Neural crest cell (in vitro differentiated cells): ENCODE data around the gene FGF11. TPM values are rescaled to one million over a fixed set of nuclear protein-coding genes. Genes with fewer than 3 reads are reported as not detected.
A peak's percentile ranks its signal among the peaks of the same experiment; 100 is the strongest.
"Not testable (repeated sequence)": the region's sequence is repeated elsewhere in the genome, so short reads cannot be mapped to it uniquely, and the experiment has no call there.

Source experiments
- DNase-seq: peaks from one replicate; pipeline ENCODE4 v3.0.0; 2021; ENCODE audit warnings: low read depth, mixed read lengths, low spot score
- H3K27ac Mint-ChIP-seq: one replicate; pipeline ENCODE4 v1.8.0; 2021; ENCODE audit warnings: mild to moderate bottlenecking, mixed read lengths; ENCODE audit not compliant: unreplicated experiment
- H3K27me3 Mint-ChIP-seq: 2 replicates; pipeline ENCODE4 v1.8.0; 2021; ENCODE audit warnings: low read depth, mild to moderate bottlenecking, mixed read lengths
- H3K36me3 Mint-ChIP-seq: 2 replicates; pipeline ENCODE4 v1.8.0; 2021; ENCODE audit warnings: low read depth, mild to moderate bottlenecking, mixed read lengths
- H3K4me1 Mint-ChIP-seq: 2 replicates; pipeline ENCODE4 v1.8.0; 2021; ENCODE audit warnings: mixed read lengths
- H3K4me3 Mint-ChIP-seq: one replicate; pipeline ENCODE4 v1.8.0; 2021; ENCODE audit warnings: mild to moderate bottlenecking, mixed read lengths
- H3K9me3 Mint-ChIP-seq: 2 replicates; pipeline ENCODE4 v1.8.0; 2021; ENCODE audit warnings: mixed read lengths
- total RNA-seq: library from RNA; stranded (reverse); gene quantifications from 2 replicates; pipeline ENCODE4 v1.2.1, GENCODE V29; 2021
- TF ChIP-seq, protein P1 (sequence below): fragments of 200-600 bp; sonication (generic); conservative IDR thresholded peaks from 2 replicates; pipeline ENCODE4 v1.5.0; 2021; ENCODE audit warnings: antibody characterized with exemption, mild to moderate bottlenecking

The FGF11 gene
- total RNA-seq, 1 donor from 2014 or later = 6.0 TPM

DNA sequence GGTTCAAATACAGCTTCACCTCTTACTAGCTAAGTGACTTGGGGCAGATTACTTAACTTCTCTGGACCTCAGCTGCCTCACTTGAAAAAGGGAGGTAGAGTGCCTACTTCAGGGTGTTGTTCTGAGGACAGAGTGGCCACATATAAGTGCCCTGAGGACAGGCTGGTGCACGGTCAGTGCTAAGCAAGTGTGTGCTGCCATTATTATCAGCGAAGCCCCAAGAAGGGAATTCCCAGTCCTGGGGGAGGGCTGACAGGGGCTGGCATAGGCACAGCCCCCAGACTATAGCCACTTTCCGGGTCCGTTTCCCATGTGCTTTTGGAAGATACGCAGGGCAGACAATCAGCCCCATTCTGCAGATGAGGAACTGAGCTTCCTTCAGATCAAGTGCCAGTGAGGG lies 37.6 kb downstream of the FGF11 start:
- Mint-ChIP-seq H3K27ac (no peak overlapping the region), H3K4me1 (peaks cover 44% of the 10 kb centered on the region)

GRCh38 chr17:7477392-7478275 lies 38.3 kb downstream of the FGF11 start:
- H3K27ac Mint-ChIP-seq = peak overlapping the region; percentile 88
- no peaks in the 10 kb centered on the region for H3K9me3 Mint-ChIP-seq
- no peak for DNase-seq
- no peaks in the 10 kb centered on the region for H3K27me3 Mint-ChIP-seq
- H3K4me3 Mint-ChIP-seq = peak overlapping the region; percentile 94
- peaks cover 49% of the 10 kb centered on the region for H3K4me1 Mint-ChIP-seq
- H3K36me3 Mint-ChIP-seq = no peaks in the 10 kb centered on the region
- TF ChIP-seq, protein P1, sequence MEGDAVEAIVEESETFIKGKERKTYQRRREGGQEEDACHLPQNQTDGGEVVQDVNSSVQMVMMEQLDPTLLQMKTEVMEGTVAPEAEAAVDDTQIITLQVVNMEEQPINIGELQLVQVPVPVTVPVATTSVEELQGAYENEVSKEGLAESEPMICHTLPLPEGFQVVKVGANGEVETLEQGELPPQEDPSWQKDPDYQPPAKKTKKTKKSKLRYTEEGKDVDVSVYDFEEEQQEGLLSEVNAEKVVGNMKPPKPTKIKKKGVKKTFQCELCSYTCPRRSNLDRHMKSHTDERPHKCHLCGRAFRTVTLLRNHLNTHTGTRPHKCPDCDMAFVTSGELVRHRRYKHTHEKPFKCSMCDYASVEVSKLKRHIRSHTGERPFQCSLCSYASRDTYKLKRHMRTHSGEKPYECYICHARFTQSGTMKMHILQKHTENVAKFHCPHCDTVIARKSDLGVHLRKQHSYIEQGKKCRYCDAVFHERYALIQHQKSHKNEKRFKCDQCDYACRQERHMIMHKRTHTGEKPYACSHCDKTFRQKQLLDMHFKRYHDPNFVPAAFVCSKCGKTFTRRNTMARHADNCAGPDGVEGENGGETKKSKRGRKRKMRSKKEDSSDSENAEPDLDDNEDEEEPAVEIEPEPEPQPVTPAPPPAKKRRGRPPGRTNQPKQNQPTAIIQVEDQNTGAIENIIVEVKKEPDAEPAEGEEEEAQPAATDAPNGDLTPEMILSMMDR = no peak

More for the DNA sequence above, 37.6 kb downstream of the FGF11 start:
- Mint-ChIP-seq H3K27me3 (no peaks in the 10 kb centered on the region), H3K4me3 (peak overlapping the region; percentile 94), H3K9me3 (no peaks in the 10 kb centered on the region), H3K36me3 (no peaks in the 10 kb centered on the region)
- DNase-seq = no peak
- TF ChIP-seq, protein P1 = no peak

- Mint-ChIP-seq H3K4me3 (peak overlapping the region; percentile 94), H3K9me3 (no peaks in the 10 kb centered on the region), H3K36me3 (no peaks in the 10 kb centered on the region), H3K27ac (no peak overlapping the region), H3K27me3 (no peaks in the 10 kb centered on the region), H3K4me1 (peaks cover 58% of the 10 kb centered on the region)
- DNase-seq = no peak
- TF ChIP-seq, protein P1 = no peak
These were observed 39.2 kb downstream of the FGF11 start for GRCh38 chr17:7478276-7479212.

DNA sequence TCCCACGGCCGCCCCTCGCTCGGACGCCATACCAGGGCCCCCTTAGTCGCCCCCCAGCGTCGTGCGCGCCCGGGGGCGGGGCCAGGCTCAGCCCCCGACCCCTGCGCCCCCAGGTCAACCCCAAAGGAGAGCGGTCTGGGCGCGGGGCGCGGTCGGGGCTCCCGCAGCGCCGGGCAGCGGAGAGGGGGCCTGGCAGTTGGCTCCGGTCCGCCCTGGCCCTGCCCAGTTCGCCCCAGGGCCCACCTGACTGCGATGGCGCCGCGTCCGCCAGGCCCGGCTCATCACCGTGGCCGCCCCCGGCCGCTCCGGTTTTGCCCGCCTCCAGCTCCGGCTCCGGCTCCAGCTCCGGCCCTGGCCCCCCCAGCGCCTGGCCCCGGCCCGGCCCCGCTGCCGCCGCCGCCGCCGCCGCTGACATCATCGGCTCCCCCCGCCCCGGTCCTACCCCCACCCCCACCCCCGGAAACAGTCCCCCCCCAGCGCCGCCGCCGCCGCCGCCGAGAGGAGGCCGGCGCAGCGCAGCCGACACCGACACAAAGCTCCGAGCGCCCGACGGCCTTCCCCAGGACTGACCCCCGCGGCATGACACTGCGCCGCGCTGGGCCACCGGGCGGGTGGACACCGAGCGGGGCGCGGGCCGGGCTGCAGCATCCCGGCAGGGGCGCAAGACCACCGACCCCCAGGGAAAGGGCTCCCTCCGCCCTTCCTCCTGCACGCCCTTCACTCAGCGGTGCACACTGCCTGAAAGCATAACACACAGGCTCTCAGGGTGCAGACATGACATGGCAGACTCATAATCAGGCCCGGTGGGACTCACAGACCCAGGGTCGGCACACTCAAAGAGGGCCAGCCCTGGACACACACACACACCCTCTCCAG lies 40.1 kb downstream of the FGF11 start, which contains the start of gene ZBTB4:
Gene ZBTB4 (minus strand): TSS at position 419 of the 876 bp plus-strand sequence. CDS start 12,830 bp downstream, outside the sequence.
- Mint-ChIP-seq H3K27ac (peak within 1 kb of the TSS; percentile 98), H3K4me1 (peaks cover 60% of the 10 kb centered on the region), H3K4me3 (peak within 1 kb of the TSS; percentile 94), H3K9me3 (no peaks in the 10 kb centered on the region), H3K36me3 (no peaks in the 10 kb centered on the region), H3K27me3 (no peaks in the 10 kb centered on the region)
- DNase-seq = peak; percentile 35
- TF ChIP-seq, protein P1 = no peak

DNA sequence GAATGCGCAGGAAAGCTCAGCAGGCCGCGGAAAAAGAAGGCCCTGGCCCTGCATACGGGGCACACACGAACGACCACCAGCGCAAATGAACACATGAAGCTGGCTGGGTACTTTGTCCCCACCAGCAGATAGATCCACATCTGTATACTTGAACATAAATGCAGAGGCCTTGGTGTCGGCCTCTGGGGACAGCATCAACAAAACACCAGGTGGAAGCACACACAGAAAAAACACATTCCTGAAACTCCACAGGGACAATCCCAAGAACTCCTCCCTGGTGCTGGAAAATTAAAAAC lies 40.7 kb downstream of the FGF11 start:
- Mint-ChIP-seq H3K36me3 (no peaks in the 10 kb centered on the region), H3K27me3 (no peaks in the 10 kb centered on the region), H3K9me3 (no peaks in the 10 kb centered on the region), H3K4me3 (peak overlapping the region; percentile 91), H3K4me1 (peaks cover 65% of the 10 kb centered on the region), H3K27ac (peak overlapping the region; percentile 98)
- TF ChIP-seq, protein P1 = no peak
- DNase-seq = no peak

- H3K27me3 Mint-ChIP-seq, H3K36me3 Mint-ChIP-seq, DNase-seq, H3K9me3 Mint-ChIP-seq: not testable (repeated sequence)
- Mint-ChIP-seq H3K4me3 (peak within 1 kb of the TSS; percentile 91), H3K4me1 (peaks cover 71% of the 10 kb centered on the region), H3K27ac (peak within 1 kb of the TSS; percentile 98)
These were observed 42.0 kb downstream of the FGF11 start, which contains the start of gene SLC35G6 for GRCh38 chr17:7481275-7481674. Gene SLC35G6 (plus strand): TSS chr17:7481446. CDS start chr17:7481517, 71 bp downstream.
